ENCODE measurements around the gene UBE2O. TPM values are rescaled to one million over a fixed set of nuclear protein-coding genes. Genes with fewer than 3 reads are reported as not detected.
A peak's percentile ranks its signal among the peaks of the same experiment; 100 is the strongest.

UBE2O gene
- total RNA-seq, 8 experiments from 2014 or later = 17.3 to 41.9 (median 30.1) TPM

DNA sequence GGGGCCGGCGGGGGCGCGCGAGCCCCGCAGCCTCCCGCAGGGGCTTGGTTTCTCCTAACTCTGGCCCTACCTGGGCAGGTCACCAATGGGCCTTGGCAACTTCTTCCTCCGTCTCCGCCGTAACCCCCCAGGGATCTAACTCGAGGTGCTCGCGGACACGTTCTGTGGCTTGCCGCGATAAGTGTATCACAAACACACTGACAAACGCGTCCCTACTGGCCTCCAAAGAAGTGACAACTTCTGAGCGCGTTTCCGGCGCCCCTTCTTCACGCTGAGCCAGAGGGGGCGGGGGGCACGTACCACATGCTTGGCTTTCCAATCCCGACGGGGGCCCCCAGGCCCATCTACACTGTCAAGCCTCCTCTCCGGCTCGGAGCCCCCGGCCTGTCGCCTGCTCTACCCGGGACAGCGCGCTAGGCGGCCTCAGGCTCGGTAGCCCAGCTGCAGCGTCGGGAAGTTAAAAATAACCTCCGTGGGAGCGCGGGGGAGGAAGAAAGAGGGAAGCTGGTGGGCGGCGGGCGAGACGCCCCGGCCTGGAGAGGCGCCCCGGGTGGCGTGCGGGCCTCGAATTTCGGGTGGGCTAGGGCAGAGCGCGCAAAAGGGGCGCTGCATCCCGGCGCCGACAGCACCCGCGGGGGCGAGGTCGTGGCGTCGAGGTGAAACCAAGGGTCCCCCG lies 69.3 kb downstream of the UBE2O start:
- no peak overlapping the region for H3K27ac ChIP-seq
- H3K4me3 ChIP-seq = peak overlapping the region; percentile 34 to 44 (median 42)
- ATAC-seq (replicated peaks in 6 of 8) = peak; percentile 3 to 53 (median 38)
- 0 to 2% (median 0%) methylated on average over 1 to 11 of the region's 65 CpGs; no CpG with 5 or more reads in 5 of the 10 experiments for WGBS, 10 experiments
- in situ Hi-C loops (cut with MboI; ENCODE audit: low pct_unique_long_range_greater_than_20kb in 2 of 9, low sequenced_read_pairs in 9 of 9, unreplicated experiment in 9 of 9) = loop anchor here in 1 of 9 experiments (10.0 kb wide), 1 partner anchor 79 kb away; the partner anchor contains the start of gene QRICH2
- H3K4me1 ChIP-seq (replicated peaks in 1 of 2) = peaks cover 8 to 12% of the 10 kb centered on the region in 2 donors

DNA sequence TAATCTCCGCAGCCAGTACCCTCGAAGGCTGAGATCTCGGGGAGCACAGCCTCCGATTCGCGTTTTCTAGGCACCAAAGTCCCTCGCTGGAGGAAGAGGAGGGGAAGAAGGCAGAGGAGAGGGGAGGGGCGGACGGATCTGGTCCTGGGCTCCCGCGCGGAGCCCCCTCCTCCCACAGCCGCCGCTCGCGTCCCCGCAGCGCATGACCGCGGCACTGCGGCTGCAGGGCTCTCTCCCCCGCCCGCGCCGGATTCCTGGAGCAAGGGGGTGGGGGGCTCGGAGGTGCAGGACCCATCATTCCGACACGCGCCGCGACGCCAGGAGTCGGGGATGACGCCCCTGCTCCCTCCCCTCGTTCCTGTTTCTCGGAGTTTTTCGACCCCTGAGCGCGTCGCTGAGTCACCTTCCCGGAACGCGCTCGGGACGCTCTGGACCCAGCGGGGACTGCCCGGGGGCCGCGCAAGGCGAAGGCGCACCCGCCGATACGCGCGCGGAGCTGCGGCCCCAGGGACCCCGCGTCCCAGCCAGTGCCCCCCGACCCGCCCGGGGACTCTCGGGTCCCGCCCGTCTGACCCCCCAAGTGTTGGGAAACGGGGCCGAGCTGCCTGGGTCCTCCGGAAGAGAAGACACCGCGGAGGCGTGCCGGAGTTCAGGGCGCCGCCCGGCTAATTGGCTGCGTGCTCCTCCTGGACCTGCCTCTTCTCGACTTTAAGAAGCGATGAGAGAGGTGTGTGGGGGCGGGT lies 70.0 kb downstream of the UBE2O start:
- Histone ChIP-seq H3K4me3 (peak overlapping the region; percentile 34 to 44 (median 42)), H3K27ac (no peak overlapping the region), H3K4me1 (replicated peaks in 1 of 2) (peaks cover 8 to 12% of the 10 kb centered on the region in 2 donors)
- in situ Hi-C loops (cut with MboI; ENCODE audit: low pct_unique_long_range_greater_than_20kb in 2 of 9, low sequenced_read_pairs in 9 of 9, unreplicated experiment in 9 of 9) = loop anchor here in 1 of 9 experiments (10.0 kb wide), 1 partner anchor 78 kb away; the partner anchor contains the start of gene QRICH2
- peak; percentile 11 to 71 (median 59) for ATAC-seq (replicated peaks in 6 of 8)
- WGBS, 10 experiments = no CpG with 5 or more reads among the region's 80 CpGs

DNA sequence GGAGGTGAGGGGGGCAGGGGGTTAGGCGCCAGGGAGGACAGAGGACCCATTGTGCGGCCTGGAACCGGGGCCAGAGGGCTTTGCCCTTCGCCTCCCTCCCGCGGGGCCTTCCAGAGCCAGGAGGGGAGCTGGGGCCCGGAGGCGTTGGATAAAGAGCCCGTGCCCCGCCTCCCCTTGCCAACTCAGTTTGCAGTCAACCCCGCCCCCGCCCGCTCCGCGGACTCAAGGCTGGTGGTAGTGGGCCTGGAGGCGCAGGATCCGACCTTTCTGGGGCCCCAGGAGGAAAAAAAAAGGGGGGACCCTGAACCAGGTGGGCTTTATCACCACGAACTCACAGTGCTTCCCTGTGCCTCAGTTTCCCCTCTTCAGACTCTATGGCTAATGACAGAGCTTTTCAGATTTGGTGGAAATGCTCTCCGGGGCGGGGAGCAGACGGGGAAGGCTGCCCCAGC lies 70.6 kb downstream of the UBE2O start:
- 0% methylated on average over 1 to 6 of the region's 21 CpGs; no CpG with 5 or more reads in 7 of the 10 experiments for WGBS, 10 experiments
- H3K27ac ChIP-seq = no peak overlapping the region
- H3K4me1 ChIP-seq (replicated peaks in 1 of 2) = peaks cover 8 to 12% of the 10 kb centered on the region in 2 donors
- H3K4me3 ChIP-seq = peak overlapping the region; percentile 34 to 44 (median 42)
- in situ Hi-C loops (cut with MboI; ENCODE audit: low pct_unique_long_range_greater_than_20kb in 2 of 9, low sequenced_read_pairs in 9 of 9, unreplicated experiment in 9 of 9) = loop anchor here in 1 of 9 experiments (10.0 kb wide), 1 partner anchor 78 kb away; the partner anchor contains the start of gene QRICH2
- peak in 5 of 8 experiments; percentile 1 to 29 (median 16) for ATAC-seq (replicated peaks in 6 of 8)

DNA sequence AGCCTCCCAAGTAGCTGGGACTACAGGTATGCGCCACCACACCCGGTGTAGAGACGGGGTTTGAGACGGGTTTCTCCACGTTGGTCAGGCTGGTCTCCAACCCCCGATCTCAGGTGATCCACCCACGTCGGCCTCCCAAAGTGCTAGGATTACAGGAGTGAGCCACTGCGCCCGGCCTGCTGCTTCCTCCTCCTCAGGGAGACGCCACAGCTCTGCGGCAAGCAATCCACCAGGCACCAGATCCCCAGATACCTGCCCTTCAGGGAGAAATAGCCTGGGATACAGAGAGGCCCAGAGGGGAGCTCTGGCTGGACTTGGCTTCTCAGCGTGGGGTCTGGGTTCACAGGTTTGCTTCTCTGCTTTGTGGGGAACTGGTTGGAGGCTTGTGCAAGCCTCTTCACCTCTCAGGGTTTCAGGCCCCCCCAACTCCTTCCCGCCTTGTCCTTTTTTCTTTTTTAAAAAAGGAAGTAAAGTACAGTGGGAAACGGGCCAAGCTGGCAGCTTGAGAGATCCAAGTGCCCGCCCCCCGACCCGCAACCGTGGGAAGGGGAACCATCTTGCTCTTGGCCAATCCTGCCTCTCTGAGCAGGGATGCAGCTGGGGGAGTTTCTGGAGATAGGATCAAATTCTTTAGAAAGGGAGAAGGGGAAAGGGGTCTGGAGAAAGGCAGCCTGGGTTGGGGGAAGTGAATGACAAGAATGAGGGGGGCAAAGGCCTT lies 71.2 kb downstream of the UBE2O start:
- in situ Hi-C loops (cut with MboI; ENCODE audit: low pct_unique_long_range_greater_than_20kb in 2 of 9, low sequenced_read_pairs in 9 of 9, unreplicated experiment in 9 of 9) = loop anchor here in 1 of 9 experiments (10.0 kb wide), 1 partner anchor 77 kb away; the partner anchor contains the start of gene QRICH2
- H3K27ac ChIP-seq = no peak overlapping the region
- peak overlapping the region in 1 of 5 donors; percentile 37 for H3K4me3 ChIP-seq
- 71 to 100% (median 90%) methylated on average over 1 to 4 of the region's 19 CpGs; no CpG with 5 or more reads in 7 of the 10 experiments for WGBS, 10 experiments
- ATAC-seq (replicated peaks in 6 of 8) = no peak
- H3K4me1 ChIP-seq (replicated peaks in 1 of 2) = peaks cover 8 to 12% of the 10 kb centered on the region in 2 donors

DNA sequence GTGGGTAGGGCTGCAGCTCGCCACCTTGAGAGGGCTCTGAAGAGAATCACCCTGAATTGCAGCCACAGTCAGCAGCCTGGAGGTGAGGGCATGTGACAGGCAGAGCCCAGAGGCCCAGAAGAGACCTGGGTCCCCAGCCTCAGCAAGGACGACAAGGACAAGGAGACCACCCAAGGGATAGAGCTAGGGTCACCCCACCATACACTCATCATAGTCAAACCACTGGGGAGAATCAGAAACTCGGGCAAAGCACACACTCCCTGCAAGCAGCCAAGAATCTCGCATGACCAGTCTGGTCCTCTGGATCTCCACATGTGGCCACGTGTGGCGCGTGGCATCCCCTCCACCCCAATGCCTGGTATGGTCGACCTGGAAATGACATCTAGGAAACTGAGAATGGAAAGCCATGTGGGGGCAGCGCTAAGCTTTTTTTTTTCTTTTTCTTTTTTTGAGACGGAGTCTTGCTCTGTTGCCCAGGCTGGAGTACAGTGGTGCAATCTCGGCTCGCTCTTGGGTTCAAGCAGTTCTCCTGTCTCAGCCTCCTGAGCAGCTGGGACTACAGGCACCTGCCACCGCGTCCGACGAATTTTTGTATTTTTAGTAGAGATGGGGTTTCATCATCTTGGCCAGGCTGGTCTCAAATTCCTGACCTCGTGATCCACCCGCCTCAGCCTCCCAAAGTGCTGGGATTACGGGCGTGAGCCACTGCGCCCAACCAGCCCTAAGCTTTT lies 73.1 kb downstream of the UBE2O start:
- WGBS, 10 experiments = 80 to 94% (median 91%) methylated on average over 1 to 11 of the region's 21 CpGs; no CpG with 5 or more reads in 4 of the 10 experiments
- no peak overlapping the region for H3K27ac ChIP-seq
- H3K4me3 ChIP-seq = no peak overlapping the region
- in situ Hi-C loops (cut with MboI; ENCODE audit: low pct_unique_long_range_greater_than_20kb in 2 of 9, low sequenced_read_pairs in 9 of 9, unreplicated experiment in 9 of 9) = loop anchor here in 1 of 9 experiments (10.0 kb wide), 1 partner anchor 75 kb away; the partner anchor contains the start of gene QRICH2
- peaks cover 8 to 12% of the 10 kb centered on the region in 2 donors for H3K4me1 ChIP-seq (replicated peaks in 1 of 2)
- no peak for ATAC-seq (replicated peaks in 6 of 8)

DNA sequence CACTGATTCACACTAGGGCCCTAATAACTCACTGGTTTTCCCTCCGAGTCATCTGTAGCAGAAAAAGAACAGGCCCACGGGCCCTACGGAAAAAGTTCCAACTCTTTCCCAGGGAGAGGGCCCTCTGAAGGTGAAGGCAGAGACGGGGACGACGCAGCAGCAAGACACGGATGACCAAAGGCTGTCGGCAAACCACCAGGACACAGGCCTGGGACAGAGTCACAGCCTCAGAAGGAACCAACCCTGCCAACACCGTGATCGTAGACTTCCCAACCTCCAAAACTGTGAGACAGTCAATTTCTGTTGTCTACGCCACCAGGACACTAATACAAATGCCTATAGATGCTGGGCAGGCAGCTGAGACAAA lies 73.7 kb downstream of the UBE2O start:
- no peak for ATAC-seq (replicated peaks in 6 of 8)
- H3K4me3 ChIP-seq = no peak overlapping the region
- in situ Hi-C loops (cut with MboI; ENCODE audit: low pct_unique_long_range_greater_than_20kb in 2 of 9, low sequenced_read_pairs in 9 of 9, unreplicated experiment in 9 of 9) = no loop called here
- WGBS, 10 experiments = 71 to 100% (median 81%) methylated on average over 2 to 9 of the region's 11 CpGs; no CpG with 5 or more reads in 5 of the 10 experiments
- H3K27ac ChIP-seq = no peak overlapping the region
- peaks cover 8 to 12% of the 10 kb centered on the region in 2 donors for H3K4me1 ChIP-seq (replicated peaks in 1 of 2)

DNA sequence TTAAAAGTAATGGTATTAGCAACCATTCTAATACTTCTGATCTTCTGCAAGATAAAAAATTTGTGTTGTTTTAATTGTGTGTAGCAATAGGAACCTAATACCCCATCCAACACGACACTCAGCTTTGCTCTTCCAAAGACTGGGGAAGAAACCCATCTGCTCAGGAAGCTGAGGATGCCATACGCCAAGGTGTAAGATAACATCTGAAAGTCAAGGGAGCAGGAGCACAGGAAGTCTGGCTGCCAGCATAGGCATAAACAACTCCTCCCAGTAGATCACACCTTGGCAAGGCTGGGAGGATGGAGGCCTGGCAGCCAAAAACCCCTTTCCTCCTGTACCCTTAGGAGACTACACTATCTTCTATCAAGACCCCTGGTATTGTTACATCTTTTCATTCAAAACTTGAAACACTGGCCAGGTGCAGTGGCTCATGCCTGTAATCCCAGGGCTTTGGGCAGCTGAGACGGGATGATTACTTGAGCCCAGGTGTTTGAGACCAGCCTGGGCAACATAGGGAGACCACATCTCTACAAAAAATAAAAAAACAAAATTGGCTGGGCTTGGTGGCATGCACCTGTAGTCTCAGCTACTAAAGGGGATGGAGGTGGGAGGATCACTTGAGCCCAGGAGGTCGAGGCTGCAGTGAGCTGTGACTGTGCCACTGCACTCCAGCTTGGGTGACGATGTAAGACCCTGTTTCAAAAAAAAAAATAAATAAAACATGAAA lies 74.2 kb downstream of the UBE2O start:
- Histone ChIP-seq H3K4me1 (replicated peaks in 1 of 2) (peaks cover 13 to 17% of the 10 kb centered on the region in 2 donors), H3K27ac (no peak overlapping the region), H3K4me3 (no peak overlapping the region)
- in situ Hi-C loops (cut with MboI; ENCODE audit: low pct_unique_long_range_greater_than_20kb in 2 of 9, low sequenced_read_pairs in 9 of 9, unreplicated experiment in 9 of 9) = no loop called here
- ATAC-seq (replicated peaks in 6 of 8) = no peak
- 40 to 100% (median 81%) methylated on average over 1 to 5 of the region's 5 CpGs; no CpG with 5 or more reads in 2 of the 10 experiments for WGBS, 10 experiments

DNA sequence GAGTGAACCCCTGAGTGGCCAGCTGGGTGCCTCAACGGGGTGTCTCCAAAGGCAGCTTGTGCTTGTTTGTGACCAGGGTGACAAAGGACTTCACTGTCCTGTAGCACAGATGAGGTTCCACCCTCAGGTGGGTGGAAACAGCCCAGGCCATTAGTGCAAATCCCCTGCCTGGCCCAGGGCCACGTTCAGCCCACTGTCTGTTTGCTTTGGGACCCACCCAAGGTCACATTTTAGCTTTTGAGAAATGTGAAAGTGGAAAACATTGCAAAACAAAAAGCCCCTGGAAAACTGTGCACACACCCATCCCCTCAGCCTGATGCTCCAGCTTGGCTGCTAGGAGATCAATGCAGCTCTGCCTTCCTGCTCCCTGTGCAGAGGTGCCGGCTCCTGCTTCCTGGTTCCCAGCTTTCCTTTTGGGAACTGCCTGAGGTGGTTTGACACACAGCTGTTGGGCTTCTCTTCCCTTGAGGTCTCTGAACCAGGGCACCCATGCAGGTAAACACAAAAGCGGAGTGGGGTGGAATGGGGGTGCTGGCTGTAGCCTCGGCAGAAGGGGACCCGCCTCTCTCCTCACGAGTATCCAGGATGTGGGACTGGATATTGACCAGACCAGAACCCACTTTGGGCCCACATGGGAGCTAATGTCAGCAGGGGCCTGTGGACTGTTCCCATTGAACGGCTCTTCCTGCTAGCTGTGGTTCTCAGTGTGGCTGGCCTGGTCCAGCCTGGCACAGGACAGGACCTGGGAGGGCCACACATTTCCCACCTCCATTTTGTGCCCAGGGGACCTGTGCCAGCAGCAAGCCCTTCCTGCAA lies 76.4 kb downstream of the UBE2O start:
- peak in 4 of 8 experiments; percentile 10 to 87 (median 44) for ATAC-seq (replicated peaks in 6 of 8)
- WGBS, 10 experiments = 0 to 100% (median 90%) methylated on average over 1 to 3 of the region's 8 CpGs; no CpG with 5 or more reads in 5 of the 10 experiments

DNA sequence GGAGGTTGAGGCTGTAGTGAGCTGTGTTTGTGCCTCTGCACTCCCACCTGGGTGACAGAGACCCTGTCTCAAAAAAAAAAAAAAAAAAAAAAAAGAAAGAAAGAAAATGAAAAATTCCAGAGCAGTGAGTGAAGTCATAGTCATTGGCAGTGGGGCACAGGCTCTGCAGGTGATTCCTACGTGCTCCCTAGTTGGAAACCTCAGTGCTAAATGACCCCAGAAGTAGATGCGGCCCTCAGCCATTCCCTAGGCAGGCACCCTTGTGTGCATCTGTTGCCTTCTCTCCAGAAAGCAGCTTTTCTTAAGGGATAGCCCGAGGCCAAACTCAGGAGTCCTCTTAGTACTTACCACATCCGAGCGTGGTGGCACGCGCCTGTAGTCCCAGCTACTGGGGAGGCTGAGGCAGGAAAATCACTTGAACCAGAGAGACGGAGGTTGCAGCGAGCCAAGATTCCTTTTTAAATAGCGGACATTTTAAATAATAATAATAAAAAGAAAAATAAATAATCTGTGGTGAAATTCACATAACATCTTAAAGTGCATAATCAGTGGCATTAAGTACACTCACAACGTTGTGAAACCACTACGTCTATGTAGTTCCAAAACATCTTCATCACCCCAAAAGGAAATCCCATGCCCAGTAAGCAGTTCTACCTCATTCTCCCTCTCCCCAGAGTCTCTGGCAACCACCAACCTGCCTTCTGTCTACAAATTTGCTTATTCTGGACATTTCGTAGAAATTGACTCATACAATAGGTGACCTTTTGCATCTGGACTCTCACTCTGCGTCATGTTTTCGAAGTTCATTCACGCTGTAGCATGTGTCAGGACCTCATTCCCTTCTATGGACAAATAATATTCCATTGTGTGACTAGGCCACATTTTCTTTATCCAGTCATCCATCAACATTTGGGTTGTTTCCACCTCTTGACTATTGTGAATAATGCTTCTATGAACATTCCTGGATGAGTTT lies 81.0 kb downstream of the UBE2O start:
- in situ Hi-C loops (cut with MboI; ENCODE audit: low pct_unique_long_range_greater_than_20kb in 2 of 9, low sequenced_read_pairs in 9 of 9, unreplicated experiment in 9 of 9) = no loop called here
- Histone ChIP-seq H3K27ac (no peak overlapping the region), H3K4me1 (replicated peaks in 1 of 2) (peaks cover 16 to 28% of the 10 kb centered on the region in 2 donors), H3K4me3 (no peak overlapping the region)
- 54 to 94% (median 85%) methylated on average over 4 to 16 of the region's 16 CpGs for WGBS, 10 experiments
- ATAC-seq (replicated peaks in 6 of 8) = peak in 2 of 8 experiments; percentile 4 to 24

More for the DNA sequence above, 76.4 kb downstream of the UBE2O start:
- Histone ChIP-seq H3K4me3 (no peak overlapping the region), H3K27ac (no peak overlapping the region), H3K4me1 (replicated peaks in 1 of 2) (peaks cover 7 to 15% of the 10 kb centered on the region in 2 donors)
- in situ Hi-C loops (cut with MboI; ENCODE audit: low pct_unique_long_range_greater_than_20kb in 2 of 9, low sequenced_read_pairs in 9 of 9, unreplicated experiment in 9 of 9) = no loop called here

Measured in motor neuron (in vitro differentiated cells).